ENCODE results near the gene RORB. TPM values are rescaled to one million over a fixed set of nuclear protein-coding genes. Genes with fewer than 3 reads are reported as not detected.

Gene RORB
- total RNA-seq, 1 donor from 2014 or later = 2.7 TPM

GRCh38 chr9:74666625-74667316 lies 169.6 kb downstream of the RORB start:
- Histone ChIP-seq H3K4me3 (no peak overlapping the region), H3K4me1 (no peaks in the 10 kb centered on the region), H3K36me3 (no peaks in the 10 kb centered on the region), H3K9me3 (no peaks in the 10 kb centered on the region), H3K27me3 (no peaks in the 10 kb centered on the region), H3K27ac (peak overlapping the region; percentile 42)
- TF ChIP-seq, protein P1, sequence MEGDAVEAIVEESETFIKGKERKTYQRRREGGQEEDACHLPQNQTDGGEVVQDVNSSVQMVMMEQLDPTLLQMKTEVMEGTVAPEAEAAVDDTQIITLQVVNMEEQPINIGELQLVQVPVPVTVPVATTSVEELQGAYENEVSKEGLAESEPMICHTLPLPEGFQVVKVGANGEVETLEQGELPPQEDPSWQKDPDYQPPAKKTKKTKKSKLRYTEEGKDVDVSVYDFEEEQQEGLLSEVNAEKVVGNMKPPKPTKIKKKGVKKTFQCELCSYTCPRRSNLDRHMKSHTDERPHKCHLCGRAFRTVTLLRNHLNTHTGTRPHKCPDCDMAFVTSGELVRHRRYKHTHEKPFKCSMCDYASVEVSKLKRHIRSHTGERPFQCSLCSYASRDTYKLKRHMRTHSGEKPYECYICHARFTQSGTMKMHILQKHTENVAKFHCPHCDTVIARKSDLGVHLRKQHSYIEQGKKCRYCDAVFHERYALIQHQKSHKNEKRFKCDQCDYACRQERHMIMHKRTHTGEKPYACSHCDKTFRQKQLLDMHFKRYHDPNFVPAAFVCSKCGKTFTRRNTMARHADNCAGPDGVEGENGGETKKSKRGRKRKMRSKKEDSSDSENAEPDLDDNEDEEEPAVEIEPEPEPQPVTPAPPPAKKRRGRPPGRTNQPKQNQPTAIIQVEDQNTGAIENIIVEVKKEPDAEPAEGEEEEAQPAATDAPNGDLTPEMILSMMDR (IDR thresholded peaks at IDR 0.05) = no peak
- no peak for TF ChIP-seq POLR2A (IDR thresholded peaks at IDR 0.05)
- peak in 1 of 2 donors; percentile 61 for TF ChIP-seq POLR2AphosphoS5 (IDR thresholded peaks at IDR 0.05; ENCODE audit: insufficient read depth in 1 of 2, low read depth in 1 of 2)
- intact Hi-C loops (cut with DNase I) = no loop called here
- no peak for DNase-seq (ENCODE audit: extremely low spot score in 2 of 2)

DNA sequence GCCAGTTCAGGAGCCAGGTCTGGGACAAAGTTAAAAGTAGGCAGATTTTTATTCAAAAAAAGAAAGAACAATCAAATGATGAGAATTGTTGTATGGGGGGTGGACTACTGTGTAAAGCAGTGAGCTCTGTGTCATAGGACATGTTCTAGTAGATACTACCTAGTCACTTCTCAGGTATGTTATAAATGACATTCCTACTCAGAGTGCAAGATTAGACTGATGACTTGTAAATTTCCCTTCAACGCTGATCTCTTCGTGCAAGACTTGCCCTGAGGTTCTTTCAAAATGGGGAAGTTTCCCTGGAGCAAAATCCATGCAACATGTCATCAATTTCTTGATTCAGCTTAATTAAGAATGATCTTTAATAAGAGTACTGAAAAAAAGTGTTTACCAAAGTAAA lies 175.1 kb downstream of the RORB start:
- Histone ChIP-seq H3K9me3 (no peaks in the 10 kb centered on the region), H3K27me3 (no peaks in the 10 kb centered on the region), H3K4me1 (no peaks in the 10 kb centered on the region), H3K36me3 (no peaks in the 10 kb centered on the region), H3K4me3 (no peak overlapping the region), H3K27ac (no peak overlapping the region)
- no peak for TF ChIP-seq POLR2A (IDR thresholded peaks at IDR 0.05)
- TF ChIP-seq POLR2AphosphoS5 (IDR thresholded peaks at IDR 0.05; ENCODE audit: insufficient read depth in 1 of 2, low read depth in 1 of 2) = no peak
- TF ChIP-seq, protein P1 (IDR thresholded peaks at IDR 0.05) = no peak
- DNase-seq (ENCODE audit: extremely low spot score in 2 of 2) = no peak
- intact Hi-C loops (cut with DNase I) = no loop called here

DNA sequence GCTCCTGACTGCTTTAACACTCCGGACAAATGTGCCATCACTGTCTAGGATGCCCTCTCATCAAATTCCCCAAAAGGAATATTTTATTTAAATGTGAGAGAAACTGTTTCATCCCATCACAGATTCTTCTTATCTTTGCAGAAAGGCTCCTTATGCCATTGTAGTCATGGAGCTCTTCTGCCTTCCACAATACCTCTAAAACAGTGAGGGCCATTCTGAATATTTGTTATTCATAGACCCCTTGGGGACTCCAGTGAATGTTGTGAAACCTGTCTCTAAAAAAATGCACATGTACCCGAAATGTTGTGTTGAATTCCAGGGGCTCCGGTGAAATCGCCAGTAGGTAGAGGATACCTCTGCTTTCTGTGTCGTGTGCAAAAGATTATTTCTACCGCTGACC lies 176.9 kb downstream of the RORB start:
- intact Hi-C loops (cut with DNase I) = no loop called here
- H3K9me3 ChIP-seq = no peaks in the 10 kb centered on the region
- no peak for DNase-seq (ENCODE audit: extremely low spot score in 2 of 2)
- no peaks in the 10 kb centered on the region for H3K27me3 ChIP-seq
- no peak overlapping the region for H3K4me3 ChIP-seq
- no peak overlapping the region for H3K27ac ChIP-seq
- no peaks in the 10 kb centered on the region for H3K36me3 ChIP-seq
- no peak for TF ChIP-seq POLR2A (IDR thresholded peaks at IDR 0.05)
- TF ChIP-seq, protein P1 (IDR thresholded peaks at IDR 0.05) = no peak
- no peak for TF ChIP-seq POLR2AphosphoS5 (IDR thresholded peaks at IDR 0.05; ENCODE audit: insufficient read depth in 1 of 2, low read depth in 1 of 2)
- no peaks in the 10 kb centered on the region for H3K4me1 ChIP-seq

- H3K9me3 ChIP-seq = no peaks in the 10 kb centered on the region
- no peaks in the 10 kb centered on the region for H3K36me3 ChIP-seq
- no peaks in the 10 kb centered on the region for H3K4me1 ChIP-seq
- intact Hi-C loops (cut with DNase I) = no loop called here
- H3K27me3 ChIP-seq = no peaks in the 10 kb centered on the region
- no peak overlapping the region for H3K4me3 ChIP-seq
- DNase-seq (ENCODE audit: extremely low spot score in 2 of 2) = no peak
- H3K27ac ChIP-seq = no peak overlapping the region
- TF ChIP-seq, protein P1 (IDR thresholded peaks at IDR 0.05) = no peak
- TF ChIP-seq POLR2AphosphoS5 (IDR thresholded peaks at IDR 0.05; ENCODE audit: insufficient read depth in 1 of 2, low read depth in 1 of 2) = no peak
- TF ChIP-seq POLR2A (IDR thresholded peaks at IDR 0.05) = no peak
Measured at GRCh38 chr9:74681906-74682305, 184.8 kb downstream of the RORB start.

DNA sequence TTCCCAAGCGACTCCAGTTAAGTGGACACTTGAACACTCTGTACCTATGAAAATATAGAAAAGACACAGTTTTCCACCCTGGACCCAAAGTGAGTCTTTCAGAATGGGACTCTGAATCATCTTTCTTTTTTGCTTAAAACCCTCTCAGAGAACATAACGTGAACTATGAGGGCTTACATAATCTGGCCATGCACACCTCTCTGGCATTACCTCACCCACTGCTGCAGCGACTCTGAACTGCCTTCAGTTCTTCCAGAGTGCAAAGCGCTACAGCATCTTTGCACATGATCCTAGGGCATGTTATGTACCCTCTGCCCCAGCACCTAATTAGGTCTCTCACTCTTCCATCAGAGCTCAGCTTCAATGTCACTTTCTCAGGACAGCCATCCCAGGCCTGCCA lies 186.2 kb downstream of the RORB start:
- no peak for TF ChIP-seq POLR2A (IDR thresholded peaks at IDR 0.05)
- TF ChIP-seq, protein P1 (IDR thresholded peaks at IDR 0.05) = no peak
- Histone ChIP-seq H3K9me3 (no peaks in the 10 kb centered on the region), H3K36me3 (no peaks in the 10 kb centered on the region)

More for the DNA sequence above, 186.2 kb downstream of the RORB start:
- DNase-seq (ENCODE audit: extremely low spot score in 2 of 2) = no peak
- intact Hi-C loops (cut with DNase I) = no loop called here
- no peak overlapping the region for H3K27ac ChIP-seq
- H3K27me3 ChIP-seq = no peaks in the 10 kb centered on the region
- H3K4me3 ChIP-seq = no peak overlapping the region
- H3K4me1 ChIP-seq = no peaks in the 10 kb centered on the region

Measured in vagina (tissue), 2 donors.